Endothelial cell of umbilical vein (primary cell): ENCODE measurements around the gene CAPN7. TPM values are rescaled to one million over a fixed set of nuclear protein-coding genes. Genes with fewer than 3 reads are reported as not detected.

Source experiments
- BruUV-seq: library from RNA; stranded (reverse); fragments of 400-500 nt; replicated peaks from 2 replicates; lab custom pipeline; 2021; lab: Mats Ljungman, UMichigan
- CTCF ChIA-PET: fragments of 300-600, 350-600 bp; sonication (Branson Sonifier 250); formaldehyde crosslinking; loops from one replicate; lab custom pipeline; 2021; ENCODE audit warnings: antibody characterized with exemption, inconsistent platforms; lab: Charles Lee
- POLR2A ChIA-PET: fragments of 300-600, 350-600 bp; sonication (Branson Sonifier 250); formaldehyde crosslinking; loops from one replicate; lab custom pipeline; 2021; ENCODE audit warnings: antibody characterized with exemption, inconsistent platforms; lab: Charles Lee
- DNase-seq: peaks from one replicate; pipeline ENCODE4 v3.0.0-alpha.2; 2011; ENCODE audit warnings: low read depth, low spot score
- FAIRE-seq: peaks from 2 replicates; lab custom pipeline; 2011; peaks lifted over from hg19 to GRCh38; lab: Jason Lieb, UNC
- H2AFZ ChIP-seq: 2 replicates; pipeline ENCODE4 v1.6.0; 2012; ENCODE audit warnings: low read depth, low read length, control low read depth, inconsistent platforms
- H3K27ac ChIP-seq: 2 replicates; pipeline ENCODE4 v1.5.1; 2011; ENCODE audit warnings: low read depth, mild to moderate bottlenecking, control low read depth, low read length, moderate library complexity; ENCODE audit not compliant: insufficient read depth
- H3K27me3 ChIP-seq, 2 experiments: 2 replicates each; pipeline versions ENCODE4 v1.6.0 to v1.6.1; 2011; ENCODE audit warnings: low read length in 2 of 2, mixed read lengths in 1 of 2; ENCODE audit not compliant: control insufficient read depth in 2 of 2, insufficient read depth in 2 of 2
- H3K36me3 ChIP-seq, 2 experiments: 2 replicates in 1 of 2; 3 replicates in 1 of 2; pipeline ENCODE4 v1.5.1; 2011; ENCODE audit warnings: low read length in 2 of 2, mild to moderate bottlenecking in 1 of 2, moderate library complexity in 1 of 2; ENCODE audit not compliant: control insufficient read depth in 2 of 2, insufficient read depth in 2 of 2; ENCODE audit errors: extremely low read depth in 1 of 2
- H3K4me1 ChIP-seq: 3 replicates; pipeline ENCODE4 v1.5.1; 2011; ENCODE audit warnings: mild to moderate bottlenecking, low read length; ENCODE audit not compliant: control insufficient read depth, insufficient read depth; ENCODE audit errors: extremely low read depth
- H3K4me2 ChIP-seq: 2 replicates; pipeline ENCODE4 v1.6.1; 2011; ENCODE audit warnings: low read length, control low read depth, mixed read lengths; ENCODE audit not compliant: insufficient read depth
- H3K4me3 ChIP-seq, 3 experiments: fragments of 200-600 bp in 1 of 3; sonication (generic), shearing (Covaris generic) in 1 of 3; replicated peaks in 1 of 3; 2 replicates each; pipeline ENCODE4 v1.5.1; 2011 to 2016; ENCODE audit warnings: control low read depth in 3 of 3, low read length in 3 of 3, mild to moderate bottlenecking in 2 of 3, inconsistent platforms in 1 of 3, low read depth in 1 of 3, moderate library complexity in 1 of 3; ENCODE audit not compliant: insufficient read depth in 1 of 3
- H3K79me2 ChIP-seq: 2 replicates; pipeline ENCODE4 v1.6.0; 2012; ENCODE audit warnings: low read length, inconsistent platforms; ENCODE audit not compliant: control insufficient read depth, insufficient read depth
- H3K9ac ChIP-seq: replicated peaks from 2 replicates; pipeline ENCODE3; 2011; ENCODE audit warnings: low read length, control low read depth; ENCODE audit not compliant: insufficient read depth; ENCODE audit errors: extremely low read depth
- H3K9me1 ChIP-seq: replicated peaks from 3 replicates; pipeline ENCODE4 v1.6.0; 2011; ENCODE audit warnings: mild to moderate bottlenecking, low read length; ENCODE audit not compliant: control insufficient read depth, insufficient read depth; ENCODE audit errors: extremely low read depth
- H3K9me3 ChIP-seq: replicated peaks from 2 replicates; pipeline ENCODE4 v1.5.1; 2012; ENCODE audit warnings: low read length, inconsistent platforms; ENCODE audit not compliant: control insufficient read depth, insufficient read depth
- H4K20me1 ChIP-seq: replicated peaks from 2 replicates; pipeline ENCODE3; 2011; ENCODE audit warnings: mild to moderate bottlenecking, low read length; ENCODE audit not compliant: control insufficient read depth, insufficient read depth; ENCODE audit errors: extremely low read depth
- EZH2 ChIP-seq: IDR thresholded peaks from 2 replicates; pipeline ENCODE4 v1.6.1; 2012; ENCODE audit warnings: borderline replicate concordance, low read depth, mild to moderate bottlenecking, moderate library complexity, low read length, inconsistent platforms; ENCODE audit not compliant: severe bottlenecking
- FOS ChIP-seq: IDR thresholded peaks from 2 replicates; pipeline ENCODE4 v1.6.1; 2011; ENCODE audit warnings: mild to moderate bottlenecking, low read length, moderate library complexity, borderline replicate concordance; ENCODE audit not compliant: insufficient read depth
- GATA2 ChIP-seq: IDR thresholded peaks from 2 replicates; pipeline ENCODE4 v1.7.0; 2011; ENCODE audit warnings: low read depth, mild to moderate bottlenecking, moderate library complexity, mixed read lengths, low read length; ENCODE audit not compliant: insufficient read length, insufficient read depth
- JUN ChIP-seq: IDR thresholded peaks from 2 replicates; pipeline ENCODE4 v1.6.1; 2011; ENCODE audit warnings: borderline replicate concordance, low read depth; ENCODE audit not compliant: insufficient read length, insufficient read depth
- MAX ChIP-seq: IDR thresholded peaks from 2 replicates; pipeline ENCODE4 v1.6.1; 2011; ENCODE audit not compliant: insufficient read depth, insufficient read length
- MYC ChIP-seq: IDR thresholded peaks from one replicate; pipeline ENCODE4 v1.6.1; 2011; ENCODE audit warnings: mild to moderate bottlenecking, low read depth, low read length
- POLR2A ChIP-seq: IDR thresholded peaks from 2 replicates; pipeline ENCODE4 v1.6.1; 2012; ENCODE audit warnings: low read depth, mild to moderate bottlenecking, control low read depth, low read length
- POLR2AphosphoS5 ChIP-seq: IDR thresholded peaks from 2 replicates; pipeline ENCODE4 v1.6.1; 2012; ENCODE audit warnings: low read depth, mild to moderate bottlenecking, control low read depth, low read length, moderate library complexity; ENCODE audit not compliant: insufficient read depth
- dilution Hi-C: fragments of 300-500 bp; cut with MboI; formaldehyde crosslinking; loops from one replicate; pipeline ENCODE4 v1.15.0; 2019; ENCODE audit warnings: low sequenced_read_pairs; ENCODE audit not compliant: extremely low pct_ligation_motif_present
- intact Hi-C: fragments of 100-400 bp; cut with micrococcal nuclease; formaldehyde crosslinking; loops from one replicate; pipeline ENCODE4 v1.10.0; 2022
- polyA plus RNA-seq, 4 experiments: library from polyadenylated mRNA; depleted of rRNA in 3 of 4; stranded (reverse) in 3 of 4; unstranded in 1 of 4; fragments of >200 nt; gene quantifications; 2 replicates each; pipeline versions ENCODE4 v1.2.1 to v1.2.3, GENCODE V29; 2011 to 2012; ENCODE audit warnings: missing spikeins in 1 of 4
- total RNA-seq: library from RNA; stranded (reverse); gene quantifications from 2 replicates; pipeline ENCODE4 v1.2.3, GENCODE V29; 2021
- TF ChIP-seq, protein P1 (sequence below), 2 donors: IDR thresholded peaks; 1 replicate in 1 of 2; 2 replicates in 1 of 2; pipeline ENCODE4 v1.5.1; 2011; ENCODE audit warnings: low read length in 2 of 2, mild to moderate bottlenecking in 2 of 2, moderate library complexity in 2 of 2, control low read depth in 1 of 2, inconsistent platforms in 1 of 2, low read depth in 1 of 2; ENCODE audit not compliant: insufficient read depth in 1 of 2; ENCODE audit errors: extremely low read depth in 1 of 2

Gene CAPN7
- total and polyA plus RNA-seq, 2 donors (not counting 3 experiments of a cell fraction or from before 2014, with no cell fraction given): 13.2 to 32.7 TPM

DNA sequence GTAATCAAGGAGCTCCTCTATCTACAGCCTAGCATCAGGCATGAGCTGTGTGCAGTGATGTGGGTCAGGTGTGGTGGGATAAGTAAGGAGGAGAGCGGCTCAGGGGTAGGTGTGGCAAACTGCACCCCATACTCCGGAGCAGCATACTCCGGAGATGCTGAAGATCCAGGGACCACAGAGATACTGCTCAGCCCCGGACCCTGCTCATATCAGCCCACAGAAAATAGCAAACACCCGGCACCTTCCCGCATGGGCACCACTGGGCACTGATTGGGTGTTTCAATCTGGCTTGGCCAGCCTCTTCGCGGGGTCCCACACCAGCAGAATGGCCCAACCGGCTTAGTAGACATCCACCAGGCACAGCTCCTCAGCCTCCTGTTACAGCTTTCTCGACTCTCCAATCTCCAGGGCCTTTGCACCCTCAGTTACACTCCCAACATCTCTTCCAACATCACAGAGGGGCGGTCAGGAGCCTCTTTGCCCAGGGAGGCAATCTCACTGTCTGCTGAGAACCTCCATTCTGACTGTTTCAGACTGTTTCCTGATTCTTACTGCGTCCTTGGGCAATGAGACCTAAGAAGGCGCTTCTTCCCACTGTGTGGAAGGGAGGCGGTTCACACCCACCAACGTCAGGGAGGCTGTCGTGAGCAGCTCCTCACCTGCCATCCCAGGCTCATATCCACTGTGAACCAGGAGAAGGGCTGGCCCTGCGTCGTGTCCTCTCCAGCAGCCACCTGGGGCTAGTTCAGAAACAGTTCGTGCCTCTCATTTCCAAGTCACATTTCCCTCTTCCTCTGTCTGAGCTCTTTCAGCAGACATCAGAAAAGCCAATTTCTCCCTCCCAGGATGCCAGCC lies 59.8 kb downstream of the CAPN7 start:
- no peak overlapping the region for H3K4me3 ChIP-seq
- no peaks in the 10 kb centered on the region for H3K9me1 ChIP-seq
- H3K9ac ChIP-seq: no peak overlapping the region
- no peak for DNase-seq
- H3K27me3 ChIP-seq: no peaks in the 10 kb centered on the region
- no TSS peak for BruUV-seq
- FAIRE-seq: no peak
- no peak overlapping the region for H3K4me2 ChIP-seq
- peaks cover 24% of the 10 kb centered on the region for H3K4me1 ChIP-seq
- H3K36me3 ChIP-seq: peaks cover 2 to 25% of the 10 kb centered on the region in 2 experiments
- intact Hi-C loops (no loop called here), dilution Hi-C loops (loop anchor here (5.0 kb wide), 1 partner anchor 106 kb away; no protein-coding TSS in a partner anchor)
- TF ChIP-seq POLR2AphosphoS5 (no peak), FOS (no peak), MAX (no peak), GATA2 (no peak), EZH2 (no peak), JUN (no peak), MYC (no peak), POLR2A (no peak)
- TF ChIP-seq, protein P1, sequence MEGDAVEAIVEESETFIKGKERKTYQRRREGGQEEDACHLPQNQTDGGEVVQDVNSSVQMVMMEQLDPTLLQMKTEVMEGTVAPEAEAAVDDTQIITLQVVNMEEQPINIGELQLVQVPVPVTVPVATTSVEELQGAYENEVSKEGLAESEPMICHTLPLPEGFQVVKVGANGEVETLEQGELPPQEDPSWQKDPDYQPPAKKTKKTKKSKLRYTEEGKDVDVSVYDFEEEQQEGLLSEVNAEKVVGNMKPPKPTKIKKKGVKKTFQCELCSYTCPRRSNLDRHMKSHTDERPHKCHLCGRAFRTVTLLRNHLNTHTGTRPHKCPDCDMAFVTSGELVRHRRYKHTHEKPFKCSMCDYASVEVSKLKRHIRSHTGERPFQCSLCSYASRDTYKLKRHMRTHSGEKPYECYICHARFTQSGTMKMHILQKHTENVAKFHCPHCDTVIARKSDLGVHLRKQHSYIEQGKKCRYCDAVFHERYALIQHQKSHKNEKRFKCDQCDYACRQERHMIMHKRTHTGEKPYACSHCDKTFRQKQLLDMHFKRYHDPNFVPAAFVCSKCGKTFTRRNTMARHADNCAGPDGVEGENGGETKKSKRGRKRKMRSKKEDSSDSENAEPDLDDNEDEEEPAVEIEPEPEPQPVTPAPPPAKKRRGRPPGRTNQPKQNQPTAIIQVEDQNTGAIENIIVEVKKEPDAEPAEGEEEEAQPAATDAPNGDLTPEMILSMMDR (IDR thresholded peaks at IDR 0.05; ENCODE audit: extremely low read depth in 1 of 2, insufficient read depth in 1 of 2, low read depth in 1 of 2, low read length in 2 of 2): no peak
- ChIA-PET POLR2A (interaction anchor here (1.1 kb wide), 1 partner anchor 10 kb away, joined by 4 read pairs; no protein-coding TSS in a partner anchor), CTCF (interaction anchor here (1.1 to 9.7 kb wide), 5 partner anchors 65 to 137 kb away, joined by 3 to 350 read pairs (median 67); partner anchors contain the start of gene SH3BP5)
- no peaks in the 10 kb centered on the region for H4K20me1 ChIP-seq
- no peak overlapping the region for H3K27ac ChIP-seq
- peaks cover 53% of the 10 kb centered on the region for H3K79me2 ChIP-seq
- no peak overlapping the region for H2AFZ ChIP-seq
- no peaks in the 10 kb centered on the region for H3K9me3 ChIP-seq
